Fibroblast of mammary gland (primary cell): ENCODE data around the gene ZNF280C.

ENCODE experiments used
- DNase-seq: peaks from one replicate; pipeline ENCODE4 v3.0.0-alpha.2; 2010; ENCODE audit warnings: low read depth
- H3K4me3 ChIP-seq: 2 replicates; pipeline ENCODE4 v1.5.1; 2011; ENCODE audit warnings: low read depth, mild to moderate bottlenecking, low read length, moderate library complexity; ENCODE audit not compliant: control insufficient read depth
- TF ChIP-seq, protein P1 (sequence below): conservative IDR thresholded peaks from 2 replicates; pipeline ENCODE4 v1.5.1; 2011; ENCODE audit warnings: low read depth, low read length, inconsistent platforms; ENCODE audit not compliant: control insufficient read depth, insufficient read depth

Gene ZNF280C

DNA sequence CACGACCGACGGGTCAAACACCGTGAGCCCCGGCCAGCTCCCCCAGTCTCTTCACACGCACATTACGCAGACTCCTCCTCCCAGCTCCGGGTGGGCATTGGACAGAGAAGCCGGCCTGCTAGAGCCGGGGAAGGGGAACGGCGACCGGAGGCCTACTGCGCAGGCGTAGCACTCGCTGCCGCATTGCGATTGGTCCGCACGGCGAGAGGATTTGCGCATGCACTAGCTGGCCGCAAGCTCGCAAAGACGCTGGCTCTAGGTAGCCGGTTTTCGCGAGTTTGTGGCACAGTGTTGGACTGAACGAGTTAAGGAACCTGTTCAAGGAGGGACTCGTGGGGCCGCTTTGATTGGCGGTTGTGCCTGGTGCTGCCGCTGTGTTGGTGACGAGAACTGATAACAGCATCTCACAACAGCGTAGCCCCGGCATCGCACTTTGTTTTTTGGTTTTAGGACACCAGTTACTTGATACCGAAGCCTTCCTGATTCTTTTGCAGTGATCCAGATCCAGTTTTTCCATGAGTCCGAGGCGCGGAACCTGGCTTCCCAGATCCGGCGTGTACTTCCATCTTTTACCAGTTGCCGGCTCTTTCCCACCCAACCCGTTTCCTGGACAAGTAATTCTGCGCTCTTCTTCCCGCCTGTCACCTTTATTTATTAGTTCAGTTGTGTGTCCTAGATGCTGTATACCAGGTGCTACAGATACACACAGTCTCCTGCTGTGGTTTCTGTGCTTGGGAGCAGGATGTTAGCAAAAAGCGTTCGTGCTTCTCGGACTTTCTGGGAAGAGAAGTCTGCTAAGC, 102.8 kb downstream of the ZNF280C start, which contains the start of gene AIFM1:
TSS of gene AIFM1 (minus strand) at position 139 of the 800 bp plus-strand sequence. CDS start 185 bp downstream, outside the sequence.
- peak within 1 kb of the TSS; percentile 62 for H3K4me3 ChIP-seq
- TF ChIP-seq, protein P1, sequence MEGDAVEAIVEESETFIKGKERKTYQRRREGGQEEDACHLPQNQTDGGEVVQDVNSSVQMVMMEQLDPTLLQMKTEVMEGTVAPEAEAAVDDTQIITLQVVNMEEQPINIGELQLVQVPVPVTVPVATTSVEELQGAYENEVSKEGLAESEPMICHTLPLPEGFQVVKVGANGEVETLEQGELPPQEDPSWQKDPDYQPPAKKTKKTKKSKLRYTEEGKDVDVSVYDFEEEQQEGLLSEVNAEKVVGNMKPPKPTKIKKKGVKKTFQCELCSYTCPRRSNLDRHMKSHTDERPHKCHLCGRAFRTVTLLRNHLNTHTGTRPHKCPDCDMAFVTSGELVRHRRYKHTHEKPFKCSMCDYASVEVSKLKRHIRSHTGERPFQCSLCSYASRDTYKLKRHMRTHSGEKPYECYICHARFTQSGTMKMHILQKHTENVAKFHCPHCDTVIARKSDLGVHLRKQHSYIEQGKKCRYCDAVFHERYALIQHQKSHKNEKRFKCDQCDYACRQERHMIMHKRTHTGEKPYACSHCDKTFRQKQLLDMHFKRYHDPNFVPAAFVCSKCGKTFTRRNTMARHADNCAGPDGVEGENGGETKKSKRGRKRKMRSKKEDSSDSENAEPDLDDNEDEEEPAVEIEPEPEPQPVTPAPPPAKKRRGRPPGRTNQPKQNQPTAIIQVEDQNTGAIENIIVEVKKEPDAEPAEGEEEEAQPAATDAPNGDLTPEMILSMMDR: no peak
- DNase-seq: peak; percentile 93

DNA sequence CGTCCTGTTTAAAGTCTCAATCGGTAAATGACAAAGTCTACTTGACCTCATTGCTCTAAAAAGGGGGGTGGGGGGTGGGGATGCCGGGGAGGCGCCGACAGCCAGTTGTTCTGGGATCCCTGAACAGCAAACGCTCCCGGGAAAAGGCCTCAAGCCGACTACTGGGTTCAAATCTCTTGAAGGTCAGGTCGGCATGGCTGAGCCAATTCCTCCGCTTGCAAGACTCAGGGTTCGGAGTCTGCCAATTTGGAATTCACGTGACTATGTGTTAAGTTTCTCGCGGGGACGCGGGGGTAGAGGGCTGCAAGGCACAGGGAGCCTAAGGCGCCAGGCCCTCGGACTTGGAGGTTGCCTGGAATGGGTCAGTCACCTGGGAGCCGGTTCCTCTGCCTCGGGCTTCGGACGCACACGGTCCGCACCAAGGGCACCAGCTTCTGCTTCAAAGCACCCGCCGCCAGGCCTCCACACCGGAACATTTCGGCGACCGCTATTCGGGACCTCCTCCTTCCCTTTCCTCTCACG, 103.5 kb downstream of the ZNF280C start:
- DNase-seq: peak; percentile 56

DNA sequence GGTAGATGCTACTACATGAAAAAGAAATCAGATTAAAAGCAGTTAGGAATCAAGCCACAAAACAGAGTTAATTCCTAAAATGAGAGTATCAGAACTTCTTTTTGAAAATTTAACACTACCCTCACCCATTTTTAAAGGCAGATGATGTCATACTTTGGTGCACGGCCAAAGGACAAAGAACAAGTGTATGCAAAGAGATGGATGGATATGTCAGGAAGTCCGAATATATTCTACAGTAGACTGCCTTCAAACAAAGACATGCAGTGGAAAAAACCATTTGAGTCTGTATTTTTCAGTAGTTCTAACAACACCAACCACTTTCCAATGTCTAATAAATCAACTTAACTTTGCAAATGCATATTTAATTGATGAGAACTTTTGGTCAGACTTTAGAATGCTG, 105.3 kb downstream of the ZNF280C start:
- TF ChIP-seq, protein P1: no peak
- no peak for DNase-seq
- no peak overlapping the region for H3K4me3 ChIP-seq

More for the DNA sequence above, 103.5 kb downstream of the ZNF280C start:
- TF ChIP-seq, protein P1: no peak
- peak overlapping the region; percentile 62 for H3K4me3 ChIP-seq

DNA sequence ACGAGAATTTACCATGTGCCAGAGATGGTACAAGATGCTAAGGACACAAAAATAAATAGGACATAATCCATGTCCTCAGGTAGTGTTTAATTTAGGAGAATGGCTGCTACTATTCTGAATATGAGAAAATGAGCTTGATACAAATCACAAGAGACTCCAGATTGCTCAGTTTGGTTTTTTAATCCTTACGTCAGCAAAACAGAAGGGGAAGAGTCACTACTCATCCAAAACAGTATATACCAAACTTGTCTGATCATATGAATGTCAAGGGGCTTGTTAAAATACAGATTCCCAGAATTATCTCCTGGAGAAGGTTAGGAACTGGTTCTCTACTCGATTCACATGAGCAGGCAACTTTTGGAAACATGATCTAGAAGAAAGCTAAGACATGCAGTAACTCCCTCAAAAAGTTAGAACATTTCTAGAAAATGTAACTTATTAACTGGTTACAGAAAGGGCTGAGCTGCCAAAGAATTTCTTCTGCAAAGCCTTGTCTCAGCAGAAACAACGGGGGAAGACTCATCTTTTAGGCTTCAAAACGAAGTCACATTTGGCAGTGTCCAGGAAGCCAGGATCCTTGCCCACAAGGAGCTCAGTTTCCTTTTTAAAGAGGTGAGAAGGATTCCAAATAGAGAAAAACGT, 106.5 kb downstream of the ZNF280C start:
- no peak for DNase-seq
- H3K4me3 ChIP-seq: no peak overlapping the region
- TF ChIP-seq, protein P1: no peak

DNA sequence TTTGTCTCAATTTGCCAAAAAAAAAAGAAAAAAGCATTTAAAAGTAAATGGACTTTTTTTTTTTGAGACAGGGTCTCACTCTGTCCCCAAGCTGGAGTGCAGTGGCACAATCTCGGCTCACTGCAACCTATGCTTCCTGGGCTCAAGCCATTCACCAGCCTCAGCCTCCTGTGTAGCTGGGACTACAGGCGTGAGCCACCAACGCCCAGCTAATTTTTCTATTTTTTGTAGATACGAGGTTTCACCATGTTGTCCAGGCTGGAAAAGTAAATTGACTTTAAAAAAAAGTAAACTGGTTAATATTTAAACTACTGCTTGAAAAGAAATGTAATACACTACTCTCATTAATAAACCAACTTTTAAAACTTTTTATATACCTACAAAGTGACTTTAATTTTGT, 108.9 kb downstream of the ZNF280C start:
- TF ChIP-seq, protein P1: no peak
- H3K4me3 ChIP-seq: no peak overlapping the region
- DNase-seq: no peak

DNA sequence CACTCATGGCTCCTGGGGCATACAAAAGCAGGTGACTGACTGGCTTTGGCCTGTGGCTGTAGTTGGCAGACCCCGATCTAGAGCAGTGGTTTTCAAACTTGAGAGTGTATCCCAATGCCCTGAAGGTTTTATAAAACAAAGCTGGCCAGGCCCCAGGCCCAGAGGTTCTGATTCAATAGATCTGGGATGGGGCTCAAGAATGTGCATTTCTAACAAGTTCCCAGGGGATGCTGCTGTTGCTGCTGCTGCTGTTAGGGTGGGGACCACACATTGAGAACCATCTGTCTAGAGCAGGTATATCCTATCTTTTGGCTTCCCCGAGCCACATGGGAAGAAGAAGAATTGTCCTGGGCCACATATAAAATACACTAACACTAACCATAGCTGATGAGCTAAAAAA, 110.4 kb downstream of the ZNF280C start:
- H3K4me3 ChIP-seq: no peak overlapping the region
- no peak for DNase-seq
- TF ChIP-seq, protein P1: no peak
